ENCODE measurements around the gene RASL11B. TPM values are rescaled to one million over a fixed set of nuclear protein-coding genes. Genes with fewer than 3 reads are reported as not detected.
"Not testable (repeated sequence)": the region's sequence is repeated elsewhere in the genome, so short reads cannot be mapped to it uniquely, and the experiment has no call there.

The RASL11B gene
- total RNA-seq, 2 donors from 2014 or later: 0.18 to 27.1 TPM

DNA sequence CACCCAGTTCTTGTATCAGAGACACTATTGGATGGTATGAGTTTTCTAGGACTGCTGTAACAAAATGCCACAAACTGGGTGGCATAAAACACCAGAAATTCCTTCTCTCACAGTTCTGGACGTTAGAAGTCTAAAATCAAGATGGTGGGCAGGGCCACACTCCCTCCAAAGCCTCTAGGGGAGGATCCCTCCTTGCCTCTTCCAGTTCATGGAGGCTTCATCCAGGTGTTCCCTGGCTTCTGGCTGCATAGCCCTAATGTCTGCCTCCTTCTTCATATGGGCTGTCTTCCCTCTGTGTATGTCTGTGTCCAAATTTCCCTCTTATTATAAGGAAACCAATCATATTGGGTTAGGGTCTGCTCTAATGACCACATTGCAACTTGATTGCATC lies 38.4 kb upstream of the RASL11B start:
- Histone ChIP-seq H3K4me3 (no peak overlapping the region), H3K9me3 (no peaks in the 10 kb centered on the region), H3K36me3 (no peaks in the 10 kb centered on the region), H3K27me3 (replicated peaks; ENCODE audit: insufficient read depth) (no peaks in the 10 kb centered on the region), H3K27ac (no peak overlapping the region), H3K4me1 (replicated peaks) (no peaks in the 10 kb centered on the region)
- WGBS: 93% methylated on average over 1 of the region's 1 CpG
- DNase-seq (ENCODE audit: low spot score): no peak
- intact Hi-C loops (cut with DNase I): no loop called here
- no peak for TF ChIP-seq CTCF (IDR thresholded peaks at IDR 0.05)

DNA sequence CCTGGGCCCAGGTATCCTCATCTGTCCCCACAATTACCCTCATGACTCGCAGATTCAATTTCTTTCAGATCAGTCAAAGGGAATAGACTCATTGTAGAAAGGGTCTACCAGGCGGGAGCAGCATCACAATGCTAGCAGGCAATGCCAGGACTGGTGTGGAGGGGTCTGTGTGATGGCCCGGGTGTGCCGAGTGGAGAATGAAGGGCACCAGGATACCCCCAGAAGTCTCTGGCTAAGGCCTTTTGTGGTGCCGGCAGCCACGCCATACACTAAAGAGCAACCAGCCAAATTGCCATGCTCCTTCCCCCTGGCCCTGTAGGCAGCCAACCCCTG lies 37.9 kb upstream of the RASL11B start:
- no peak for DNase-seq (ENCODE audit: low spot score)
- Histone ChIP-seq H3K9me3 (no peaks in the 10 kb centered on the region), H3K27me3 (replicated peaks; ENCODE audit: insufficient read depth) (no peaks in the 10 kb centered on the region), H3K27ac (no peak overlapping the region), H3K4me1 (replicated peaks) (no peaks in the 10 kb centered on the region), H3K36me3 (no peaks in the 10 kb centered on the region), H3K4me3 (no peak overlapping the region)
- 89% methylated on average over 6 of the region's 6 CpGs for WGBS
- intact Hi-C loops (cut with DNase I): no loop called here
- no peak for TF ChIP-seq POLR2AphosphoS5 (IDR thresholded peaks at IDR 0.05)

DNA sequence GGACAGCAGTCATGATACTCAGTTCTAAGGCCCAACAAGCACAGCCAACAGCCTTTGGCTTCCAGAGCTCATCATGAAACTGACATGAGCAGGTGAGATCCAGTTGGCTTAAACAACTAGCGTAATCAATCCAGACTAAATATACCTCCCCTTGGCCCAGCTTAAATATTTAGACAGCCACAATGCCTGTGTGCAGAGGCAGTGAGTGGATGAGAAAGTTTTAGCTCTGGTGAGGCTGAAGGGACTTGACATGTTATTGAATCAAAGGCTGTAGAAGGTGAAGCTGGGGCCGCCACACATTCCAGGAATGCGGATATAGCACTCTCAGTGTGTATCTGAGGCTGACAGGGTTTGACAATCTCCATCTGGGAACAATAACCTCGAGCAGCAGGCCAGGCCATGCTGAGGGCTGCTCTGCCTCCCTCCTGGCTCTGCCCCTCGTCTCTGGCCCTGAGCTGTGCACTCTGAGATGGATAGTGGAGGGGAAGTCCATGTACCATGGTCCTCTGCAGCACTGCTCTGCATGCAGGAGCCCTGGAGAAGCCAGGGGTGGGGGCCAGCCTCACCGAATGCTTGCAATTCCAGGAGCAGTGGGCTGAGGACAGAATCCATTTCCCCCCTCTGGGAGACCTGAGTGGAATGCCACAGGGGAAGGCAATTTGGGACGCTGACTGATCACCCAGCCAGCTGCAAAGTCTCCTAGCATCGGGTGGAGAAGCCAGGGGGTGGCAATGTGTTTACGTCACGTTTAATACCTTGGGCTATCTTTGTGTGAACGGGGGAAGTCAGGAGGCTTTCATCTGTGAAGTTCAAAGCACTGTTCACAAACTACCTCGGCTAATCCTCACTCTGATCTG lies 37.3 kb upstream of the RASL11B start:
- no peaks in the 10 kb centered on the region for H3K27me3 ChIP-seq (replicated peaks; ENCODE audit: insufficient read depth)
- no peaks in the 10 kb centered on the region for H3K4me1 ChIP-seq (replicated peaks)
- DNase-seq (ENCODE audit: low spot score): no peak
- WGBS: 32% methylated on average over 12 of the region's 12 CpGs
- no peak for TF ChIP-seq POLR2A (IDR thresholded peaks at IDR 0.05)
- TF ChIP-seq CTCF (IDR thresholded peaks at IDR 0.05): no peak
- TF ChIP-seq POLR2AphosphoS5 (IDR thresholded peaks at IDR 0.05): no peak
- no peaks in the 10 kb centered on the region for H3K9me3 ChIP-seq
- no peak overlapping the region for H3K4me3 ChIP-seq
- intact Hi-C loops (cut with DNase I): no loop called here
- H3K36me3 ChIP-seq: no peaks in the 10 kb centered on the region
- no peak overlapping the region for H3K27ac ChIP-seq

GRCh38 chr4:52825460-52826090 lies 36.5 kb upstream of the RASL11B start:
- Histone ChIP-seq H3K4me1 (replicated peaks) (no peaks in the 10 kb centered on the region), H3K4me3 (no peak overlapping the region), H3K9me3 (no peaks in the 10 kb centered on the region), H3K36me3 (no peaks in the 10 kb centered on the region), H3K27ac (no peak overlapping the region), H3K27me3 (replicated peaks; ENCODE audit: insufficient read depth) (no peaks in the 10 kb centered on the region)
- whole genome bisulfite sequencing: 43% methylated on average over 3 of the region's 3 CpGs
- no peak for TF ChIP-seq CTCF (IDR thresholded peaks at IDR 0.05)
- no peak for TF ChIP-seq POLR2A (IDR thresholded peaks at IDR 0.05)
- no peak for TF ChIP-seq POLR2AphosphoS5 (IDR thresholded peaks at IDR 0.05)
- no peak for DNase-seq (ENCODE audit: low spot score)
- intact Hi-C loops (cut with DNase I): no loop called here

GRCh38 chr4:52833941-52834525 lies 28.1 kb upstream of the RASL11B start:
- intact Hi-C loops (cut with DNase I): no loop called here
- no peak for DNase-seq (ENCODE audit: low spot score)
- Histone ChIP-seq H3K27ac (no peak overlapping the region), H3K4me1 (replicated peaks) (no peaks in the 10 kb centered on the region), H3K36me3 (no peaks in the 10 kb centered on the region), H3K9me3 (no peaks in the 10 kb centered on the region), H3K4me3 (no peak overlapping the region), H3K27me3 (replicated peaks; ENCODE audit: insufficient read depth) (no peaks in the 10 kb centered on the region)
- WGBS: 67% methylated on average over 3 of the region's 3 CpGs
- TF ChIP-seq POLR2A (IDR thresholded peaks at IDR 0.05) (no peak), CTCF (IDR thresholded peaks at IDR 0.05) (no peak), POLR2AphosphoS5 (IDR thresholded peaks at IDR 0.05) (no peak)

DNA sequence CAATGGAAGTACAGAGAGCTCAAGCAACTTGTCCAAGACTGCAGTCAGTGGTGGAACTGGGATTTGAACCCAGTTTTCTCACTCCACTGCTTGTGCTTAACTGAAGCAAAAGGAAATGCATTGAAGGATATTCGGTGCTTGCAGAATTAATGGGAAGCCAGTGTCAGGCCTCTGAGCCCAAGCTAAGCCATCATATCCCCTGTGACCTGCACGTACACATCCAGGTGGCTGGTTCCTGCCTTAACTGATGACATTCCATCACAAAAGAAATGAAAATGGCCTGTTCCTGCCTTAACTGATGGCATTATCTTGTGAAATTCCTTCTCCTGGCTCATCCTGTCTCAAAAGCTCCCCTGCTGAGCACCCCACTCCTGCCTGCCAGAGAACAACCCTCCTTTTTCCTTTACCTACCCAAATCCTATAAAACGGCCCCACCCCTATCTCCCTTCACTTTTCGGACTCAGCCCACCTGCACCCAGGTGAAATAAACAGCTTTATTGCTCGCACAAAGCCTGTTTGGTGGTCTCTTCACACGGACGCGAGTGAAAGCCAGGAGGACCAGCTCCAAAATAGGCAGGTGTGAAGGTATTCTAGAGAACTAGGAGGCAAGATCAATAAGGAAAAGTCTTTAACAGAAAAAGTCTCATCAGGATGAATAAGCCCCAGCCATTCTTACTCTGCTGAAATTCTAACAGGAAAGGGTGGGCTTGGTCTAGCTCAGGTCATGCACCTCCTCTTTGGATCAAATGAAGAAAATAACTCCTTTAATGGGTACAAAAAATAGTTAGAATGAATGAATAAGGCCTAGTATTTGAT lies 27.3 kb upstream of the RASL11B start:
- intact Hi-C loops (cut with DNase I); H3K27ac ChIP-seq; DNase-seq (ENCODE audit: low spot score); H3K27me3 ChIP-seq (replicated peaks; ENCODE audit: insufficient read depth); H3K9me3 ChIP-seq; H3K4me3 ChIP-seq; H3K36me3 ChIP-seq; H3K4me1 ChIP-seq (replicated peaks): not testable (repeated sequence)
- 92% methylated on average over 8 of the region's 8 CpGs for WGBS
